Skeletal muscle tissue (tissue), 4 donors: ENCODE measurements around the gene SIK2. TPM values are rescaled to one million over a fixed set of nuclear protein-coding genes. Genes with fewer than 3 reads are reported as not detected.

ENCODE experiments used
- H3K27ac ChIP-seq: one replicate; pipeline ENCODE4 v1.7.0; 2013; ENCODE audit warnings: mild to moderate bottlenecking, low read depth, low read length, inconsistent platforms
- H3K27me3 ChIP-seq, 3 donors: one replicate each; pipeline ENCODE4 v1.7.0; 2013; ENCODE audit warnings: low read length in 3 of 3; ENCODE audit not compliant: control insufficient read depth in 3 of 3, insufficient read depth in 3 of 3
- H3K36me3 ChIP-seq, 3 donors: one replicate each; pipeline ENCODE4 v1.7.0; 2013; ENCODE audit warnings: low read length in 3 of 3; ENCODE audit not compliant: control insufficient read depth in 3 of 3, insufficient read depth in 3 of 3
- H3K4me1 ChIP-seq, 3 donors: one replicate each; pipeline ENCODE4 v1.7.0; 2013; ENCODE audit warnings: low read length in 3 of 3, mild to moderate bottlenecking in 3 of 3; ENCODE audit not compliant: control insufficient read depth in 3 of 3, insufficient read depth in 3 of 3
- H3K4me3 ChIP-seq, 3 donors: one replicate each; pipeline ENCODE4 v1.7.0; 2013; ENCODE audit warnings: low read length in 3 of 3
- H3K9ac ChIP-seq, 3 donors: one replicate each; pipeline ENCODE4 v1.7.0; 2013; ENCODE audit warnings: low read length in 3 of 3, mild to moderate bottlenecking in 3 of 3, moderate library complexity in 2 of 3, low read depth in 1 of 3
- H3K9me3 ChIP-seq, 3 donors: one replicate each; pipeline ENCODE4 v1.7.0; 2013; ENCODE audit warnings: low read length in 3 of 3; ENCODE audit not compliant: control insufficient read depth in 3 of 3
- total RNA-seq: library from RNA; depleted of rRNA; stranded (reverse); fragments of >200 nt; gene quantifications from one replicate; pipeline ENCODE4 v1.2.3, GENCODE V29; 2014
- donor health status: Osteomylitis.

SIK2 gene
- 11.5 TPM for total RNA-seq

GRCh38 chr11:111601979-111602864 lies at the start of gene SIK2:
Gene SIK2 (plus strand): TSS chr11:111602449. CDS start chr11:111602564, 115 bp downstream.
- Histone ChIP-seq H3K4me1 (peaks cover 12 to 23% (median 20%) of the 10 kb centered on the region in 3 donors), H3K27me3 (no peaks in the 10 kb centered on the region), H3K9me3 (no peaks in the 10 kb centered on the region), H3K9ac (peak within 1 kb of the TSS; percentile 93 to 98 (median 96)), H3K4me3 (peak within 1 kb of the TSS; percentile 75 to 92 (median 89)), H3K36me3 (no peaks in the 10 kb centered on the region), H3K27ac (peak within 1 kb of the TSS; percentile 96)

- Histone ChIP-seq H3K36me3 (peaks cover 0 to 3% (median 0%) of the 10 kb centered on the region in 3 donors), H3K9ac (no peak overlapping the region)
These were observed 47.7 kb upstream of the SIK2 start for GRCh38 chr11:111554532-111554931.

GRCh38 chr11:111555255-111555654 lies 47.0 kb upstream of the SIK2 start:
- Histone ChIP-seq H3K4me1 (no peaks in the 10 kb centered on the region), H3K9ac (peak overlapping the region in 1 of 3 donors; percentile 24), H3K27ac (no peak overlapping the region), H3K27me3 (no peaks in the 10 kb centered on the region), H3K36me3 (peaks cover 0 to 3% (median 0%) of the 10 kb centered on the region in 3 donors), H3K9me3 (no peaks in the 10 kb centered on the region), H3K4me3 (no peak overlapping the region)

More at GRCh38 chr11:111554532-111554931, 47.7 kb upstream of the SIK2 start:
- no peaks in the 10 kb centered on the region for H3K9me3 ChIP-seq
- H3K27ac ChIP-seq = no peak overlapping the region
- no peaks in the 10 kb centered on the region for H3K27me3 ChIP-seq
- H3K4me3 ChIP-seq = no peak overlapping the region
- H3K4me1 ChIP-seq = peaks cover 2 to 5% (median 3%) of the 10 kb centered on the region in 3 donors

- no peak overlapping the region for H3K4me3 ChIP-seq
- H3K27me3 ChIP-seq = no peaks in the 10 kb centered on the region
- H3K27ac ChIP-seq = no peak overlapping the region
- peaks cover 3 to 5% (median 5%) of the 10 kb centered on the region in 3 donors for H3K4me1 ChIP-seq
- no peaks in the 10 kb centered on the region for H3K9me3 ChIP-seq
- no peak overlapping the region for H3K9ac ChIP-seq
- H3K36me3 ChIP-seq = peaks cover 0 to 4% (median 3%) of the 10 kb centered on the region in 3 donors
These were observed 44.7 kb upstream of the SIK2 start for GRCh38 chr11:111557425-111558111.

GRCh38 chr11:111559800-111560464 lies 42.3 kb upstream of the SIK2 start:
- no peak overlapping the region for H3K27ac ChIP-seq
- no peaks in the 10 kb centered on the region for H3K27me3 ChIP-seq
- no peak overlapping the region for H3K9ac ChIP-seq
- peaks cover 3 to 5% (median 5%) of the 10 kb centered on the region in 3 donors for H3K4me1 ChIP-seq
- no peak overlapping the region for H3K4me3 ChIP-seq
- H3K9me3 ChIP-seq = no peaks in the 10 kb centered on the region
- peaks cover 0 to 4% (median 3%) of the 10 kb centered on the region in 3 donors for H3K36me3 ChIP-seq

GRCh38 chr11:111560800-111561199 lies 41.4 kb upstream of the SIK2 start:
- Histone ChIP-seq H3K4me1 (peaks cover 3 to 8% (median 5%) of the 10 kb centered on the region in 3 donors), H3K9me3 (no peaks in the 10 kb centered on the region), H3K4me3 (no peak overlapping the region), H3K27me3 (no peaks in the 10 kb centered on the region), H3K27ac (no peak overlapping the region), H3K9ac (no peak overlapping the region), H3K36me3 (peaks cover 0 to 4% (median 2%) of the 10 kb centered on the region in 3 donors)

GRCh38 chr11:111561306-111561705 lies 40.9 kb upstream of the SIK2 start:
- peaks cover 3 to 8% (median 5%) of the 10 kb centered on the region in 3 donors for H3K4me1 ChIP-seq
- H3K9ac ChIP-seq = no peak overlapping the region
- no peak overlapping the region for H3K4me3 ChIP-seq
- no peaks in the 10 kb centered on the region for H3K9me3 ChIP-seq
- H3K27ac ChIP-seq = no peak overlapping the region
- H3K36me3 ChIP-seq = peaks cover 0 to 4% (median 0%) of the 10 kb centered on the region in 3 donors
- H3K27me3 ChIP-seq = no peaks in the 10 kb centered on the region

- Histone ChIP-seq H3K36me3 (peaks cover 0 to 4% (median 0%) of the 10 kb centered on the region in 3 donors), H3K9me3 (no peaks in the 10 kb centered on the region), H3K4me3 (no peak overlapping the region), H3K9ac (no peak overlapping the region), H3K4me1 (peaks cover 3 to 8% (median 5%) of the 10 kb centered on the region in 3 donors), H3K27me3 (no peaks in the 10 kb centered on the region), H3K27ac (no peak overlapping the region)
These were observed 40.4 kb upstream of the SIK2 start for GRCh38 chr11:111561791-111562325.

GRCh38 chr11:111562692-111563389 lies 39.4 kb upstream of the SIK2 start:
- Histone ChIP-seq H3K4me3 (no peak overlapping the region), H3K27ac (no peak overlapping the region), H3K4me1 (peaks cover 3 to 8% (median 5%) of the 10 kb centered on the region in 3 donors), H3K9ac (no peak overlapping the region), H3K27me3 (no peaks in the 10 kb centered on the region), H3K36me3 (peaks cover 0 to 4% (median 0%) of the 10 kb centered on the region in 3 donors), H3K9me3 (no peaks in the 10 kb centered on the region)
